Prostate gland (tissue), 2 donors: ENCODE measurements around the gene TLX2. TPM values are rescaled to one million over a fixed set of nuclear protein-coding genes. Genes with fewer than 3 reads are reported as not detected.

ENCODE experiments used
- DNase-seq: peaks from one replicate; pipeline ENCODE4 v3.0.0-alpha.2; 2019; ENCODE audit warnings: low spot score
- H3K27ac ChIP-seq, 2 donors: fragments of 200-600 bp; sonication (generic); 2 replicates each; pipeline ENCODE4 v1.5.1; 2017 to 2019
- H3K27me3 ChIP-seq: fragments of 200-600 bp; sonication (generic); replicated peaks from 2 replicates; pipeline ENCODE4 v1.5.1; 2019; ENCODE audit not compliant: insufficient read depth
- H3K36me3 ChIP-seq, 2 donors: fragments of 200-600 bp; sonication (generic); 1 replicate in 1 of 2; 2 replicates in 1 of 2; pipeline versions ENCODE4 v1.5.1 to v1.8.1; 2017 to 2019
- H3K4me1 ChIP-seq: fragments of 200-600 bp; sonication (generic); replicated peaks from 2 replicates; pipeline ENCODE4 v1.5.1; 2019
- H3K4me3 ChIP-seq, 2 donors: fragments of 200-600 bp; sonication (generic); 2 replicates each; pipeline ENCODE4 v1.5.1; 2017 to 2019
- H3K9me3 ChIP-seq: fragments of 200-600 bp; sonication (generic); 2 replicates; pipeline ENCODE4 v1.5.1; 2017
- CTCF ChIP-seq, 4 experiments: fragments of 200-600 bp in 2 of 4; fragments of 450-650 bp in 2 of 4; sonication (generic) in 2 of 4; IDR thresholded peaks; 1 replicate in 3 of 4; 2 replicates in 1 of 4; pipeline ENCODE4 v1.5.1; 2016 to 2019; ENCODE audit warnings: antibody characterized with exemption in 4 of 4, mild to moderate bottlenecking in 2 of 4, moderate library complexity in 2 of 4
- POLR2A ChIP-seq: fragments of 450-650 bp; IDR thresholded peaks from one replicate; pipeline ENCODE4 v1.6.1; 2016; ENCODE audit warnings: antibody characterized with exemption, mild to moderate bottlenecking
- POLR2AphosphoS5 ChIP-seq: sonication (generic); formaldehyde crosslinking; IDR thresholded peaks from one replicate; pipeline ENCODE4 v1.6.1; 2017; ENCODE audit warnings: antibody characterized with exemption
- WGBS: methylation state at CpG from one replicate; pipeline ENCODE4 v1.1.5; 2018; 5-methylcytosine and 5-hydroxymethylcytosine counted together
- intact Hi-C: fragments of 100-400 bp; cut with DNase I; formaldehyde crosslinking; loops from one replicate; pipeline ENCODE4 v1.14.2; 2022
- total RNA-seq, 2 donors: library from RNA; depleted of rRNA; stranded (reverse); fragments of >200 nt; gene quantifications; one replicate each; pipeline ENCODE4 v1.1.0, GENCODE V29; 2016

The TLX2 gene
- total RNA-seq, 2 donors from 2014 or later, result 0.97 TPM; not detected in 1

GRCh38 chr2:74532222-74532621 is 18.0 kb downstream of the TLX2 start:
- intact Hi-C loops, result no loop called here
- Histone ChIP-seq H3K9me3 (no peaks in the 10 kb centered on the region), H3K4me1 (peaks cover 7% of the 10 kb centered on the region), H3K4me3 (no peak overlapping the region), H3K27me3 (no peaks in the 10 kb centered on the region), H3K27ac (no peak overlapping the region), H3K36me3 (no peaks in the 10 kb centered on the region)
- TF ChIP-seq CTCF (IDR thresholded peaks at IDR 0.05) (peak in 2 of 4 experiments; percentile 31), POLR2AphosphoS5 (no peak), POLR2A (no peak)
- DNase-seq, result no peak

GRCh38 chr2:74533464-74533863 is 19.2 kb downstream of the TLX2 start:
- Histone ChIP-seq H3K27me3 (no peaks in the 10 kb centered on the region), H3K36me3 (no peaks in the 10 kb centered on the region), H3K4me3 (no peak overlapping the region), H3K9me3 (no peaks in the 10 kb centered on the region), H3K4me1 (peaks cover 5% of the 10 kb centered on the region), H3K27ac (no peak overlapping the region)
- TF ChIP-seq CTCF (IDR thresholded peaks at IDR 0.05), result no peak
- TF ChIP-seq POLR2A, result no peak
- no peak for TF ChIP-seq POLR2AphosphoS5
- no peak for DNase-seq
- intact Hi-C loops, result no loop called here
- 87% methylated on average over 4 of the region's 4 CpGs for WGBS

- TF ChIP-seq POLR2A, result no peak
- TF ChIP-seq CTCF (IDR thresholded peaks at IDR 0.05), result no peak
- TF ChIP-seq POLR2AphosphoS5, result no peak
- Histone ChIP-seq H3K9me3 (no peaks in the 10 kb centered on the region), H3K27ac (no peak overlapping the region), H3K36me3 (no peaks in the 10 kb centered on the region), H3K4me3 (no peak overlapping the region), H3K4me1 (no peaks in the 10 kb centered on the region), H3K27me3 (no peaks in the 10 kb centered on the region)
- intact Hi-C loops, result no loop called here
- DNase-seq, result no peak
- 77% methylated on average over 12 of the region's 12 CpGs for WGBS
These were observed 20.2 kb downstream of the TLX2 start for GRCh38 chr2:74534411-74534810.

GRCh38 chr2:74535440-74535965 is 21.3 kb downstream of the TLX2 start:
- Histone ChIP-seq H3K9me3 (no peaks in the 10 kb centered on the region), H3K27me3 (no peaks in the 10 kb centered on the region), H3K27ac (no peak overlapping the region), H3K36me3 (no peaks in the 10 kb centered on the region), H3K4me3 (no peak overlapping the region), H3K4me1 (no peaks in the 10 kb centered on the region)
- intact Hi-C loops, result no loop called here
- no peak for DNase-seq
- 89% methylated on average over 10 of the region's 10 CpGs for WGBS
- TF ChIP-seq POLR2A, result no peak
- no peak for TF ChIP-seq CTCF (IDR thresholded peaks at IDR 0.05)
- TF ChIP-seq POLR2AphosphoS5, result no peak

GRCh38 chr2:74536166-74536950 is 22.1 kb downstream of the TLX2 start:
- 84% methylated on average over 21 of the region's 23 CpGs for WGBS
- H3K4me3 ChIP-seq, result no peak overlapping the region
- no peak for DNase-seq
- H3K9me3 ChIP-seq, result no peaks in the 10 kb centered on the region
- no peaks in the 10 kb centered on the region for H3K36me3 ChIP-seq
- no peak overlapping the region for H3K27ac ChIP-seq
- TF ChIP-seq CTCF (IDR thresholded peaks at IDR 0.05) (no peak), POLR2AphosphoS5 (no peak), POLR2A (no peak)
- H3K4me1 ChIP-seq, result no peaks in the 10 kb centered on the region
- intact Hi-C loops, result no loop called here
- H3K27me3 ChIP-seq, result no peaks in the 10 kb centered on the region
